Stimulated activated CD8-positive, alpha-beta memory T cell treated with anti-CD3 and anti-CD28 coated beads, Interleukin-7, amount 100 ng/mL, for 4 hours (primary cell): ENCODE measurements around the gene FOCAD.
"Not testable (repeated sequence)": the region's sequence is repeated elsewhere in the genome, so short reads cannot be mapped to it uniquely, and the experiment has no call there.

ENCODE experiments used
- DNase-seq, 2 donors: peaks; one replicate each; pipeline ENCODE4 v3.0.0-alpha.2; 2020; ENCODE audit warnings: low read depth in 2 of 2

The FOCAD gene

GRCh38 chr9:20673537-20673936 is 10.5 kb upstream of the FOCAD start:
- not testable (repeated sequence) for DNase-seq

GRCh38 chr9:20681467-20681866 is 2.6 kb upstream of the FOCAD start:
- DNase-seq = no peak

GRCh38 chr9:20683351-20684034 is 566 bp upstream of the FOCAD start:
- DNase-seq = peak; percentile 21 to 30

GRCh38 chr9:20684875-20685696 is 1.0 kb downstream of the FOCAD start:
- DNase-seq = no peak

- no peak for DNase-seq
Observed at GRCh38 chr9:20685769-20686168, 1.7 kb downstream of the FOCAD start.

GRCh38 chr9:20689833-20690232 is 5.8 kb downstream of the FOCAD start:
- DNase-seq = no peak

- DNase-seq = no peak
Observed at GRCh38 chr9:20692554-20692953, 8.5 kb downstream of the FOCAD start.

GRCh38 chr9:20693068-20693467 is 9.0 kb downstream of the FOCAD start:
- no peak for DNase-seq

- DNase-seq = no peak
Observed at GRCh38 chr9:20694248-20694647, 10.2 kb downstream of the FOCAD start.

- DNase-seq = no peak
Observed at GRCh38 chr9:20697021-20697719, 13.1 kb downstream of the FOCAD start.

GRCh38 chr9:20698782-20699181 is 14.7 kb downstream of the FOCAD start:
- DNase-seq = no peak

- DNase-seq = no peak
Observed at GRCh38 chr9:20701060-20701459, 17.0 kb downstream of the FOCAD start.

- DNase-seq = no peak
Observed at GRCh38 chr9:20702570-20702969, 18.5 kb downstream of the FOCAD start.

- no peak for DNase-seq
Observed at GRCh38 chr9:20703146-20703545, 19.1 kb downstream of the FOCAD start.

GRCh38 chr9:20707708-20708107 is 23.6 kb downstream of the FOCAD start:
- DNase-seq = no peak

- DNase-seq = no peak
Observed at GRCh38 chr9:20713172-20713571, 29.1 kb downstream of the FOCAD start.

- no peak for DNase-seq
Observed at GRCh38 chr9:20714442-20715415, 30.7 kb downstream of the FOCAD start.

- no peak for DNase-seq
Observed at GRCh38 chr9:20722221-20722620, 38.2 kb downstream of the FOCAD start.

- DNase-seq = no peak
Observed at GRCh38 chr9:20725675-20726074, 41.6 kb downstream of the FOCAD start.

GRCh38 chr9:20726144-20726543 is 42.1 kb downstream of the FOCAD start:
- no peak for DNase-seq

- no peak for DNase-seq
Observed at GRCh38 chr9:20728493-20729220, 44.6 kb downstream of the FOCAD start.
